Medulla oblongata (tissue), 1 donor: Measurements from ENCODE around the gene TRMT2A.
A peak's percentile ranks its signal among the peaks of the same experiment; 100 is the strongest.
"Not testable (repeated sequence)": the region's sequence is repeated elsewhere in the genome, so short reads cannot be mapped to it uniquely, and the experiment has no call there.

Source experiments
- DNase-seq: peaks from one replicate; pipeline ENCODE4 v3.0.0-alpha.2; 2015; ENCODE audit errors: extremely low spot score

The TRMT2A gene, protein sequence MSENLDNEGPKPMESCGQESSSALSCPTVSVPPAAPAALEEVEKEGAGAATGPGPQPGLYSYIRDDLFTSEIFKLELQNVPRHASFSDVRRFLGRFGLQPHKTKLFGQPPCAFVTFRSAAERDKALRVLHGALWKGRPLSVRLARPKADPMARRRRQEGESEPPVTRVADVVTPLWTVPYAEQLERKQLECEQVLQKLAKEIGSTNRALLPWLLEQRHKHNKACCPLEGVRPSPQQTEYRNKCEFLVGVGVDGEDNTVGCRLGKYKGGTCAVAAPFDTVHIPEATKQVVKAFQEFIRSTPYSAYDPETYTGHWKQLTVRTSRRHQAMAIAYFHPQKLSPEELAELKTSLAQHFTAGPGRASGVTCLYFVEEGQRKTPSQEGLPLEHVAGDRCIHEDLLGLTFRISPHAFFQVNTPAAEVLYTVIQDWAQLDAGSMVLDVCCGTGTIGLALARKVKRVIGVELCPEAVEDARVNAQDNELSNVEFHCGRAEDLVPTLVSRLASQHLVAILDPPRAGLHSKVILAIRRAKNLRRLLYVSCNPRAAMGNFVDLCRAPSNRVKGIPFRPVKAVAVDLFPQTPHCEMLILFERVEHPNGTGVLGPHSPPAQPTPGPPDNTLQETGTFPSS

DNA sequence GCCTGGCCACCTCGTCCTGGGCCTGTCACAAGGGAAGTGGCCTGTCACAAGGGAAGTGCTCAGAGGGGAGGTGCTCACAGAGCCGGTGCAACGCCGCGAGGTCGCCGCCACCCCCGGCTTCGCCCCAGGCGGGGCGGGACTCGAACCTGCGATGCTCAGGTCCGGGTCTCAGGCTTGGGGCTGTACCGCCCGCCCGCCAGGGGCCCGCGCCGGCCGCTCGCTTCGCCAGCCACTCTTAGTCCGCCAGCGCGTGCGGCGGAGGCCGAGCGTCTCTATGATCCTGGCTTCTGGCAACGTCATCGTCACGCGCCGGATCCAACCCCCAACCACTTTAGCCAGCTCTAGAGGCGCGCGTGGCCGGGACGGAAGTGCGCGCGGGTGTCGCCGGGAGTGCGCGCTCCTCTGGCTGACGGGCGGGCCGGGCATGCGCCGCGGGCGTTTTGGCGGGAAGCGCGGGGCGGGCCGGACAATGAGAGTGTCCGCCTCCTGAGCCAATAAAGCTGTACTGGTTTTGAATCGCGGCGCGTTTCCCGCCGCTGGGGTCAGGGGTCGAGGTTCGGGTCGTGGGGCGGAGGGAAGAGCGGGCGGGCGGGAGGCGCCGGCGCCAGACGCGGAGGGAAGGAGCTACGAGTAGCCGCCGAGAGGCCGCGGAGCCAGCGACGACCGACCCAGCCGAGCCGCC, at the start of gene TRMT2A:
Gene TRMT2A (minus strand): TSS at position 276 of the 682 bp plus-strand sequence. CDS start 320 bp downstream, outside the sequence.
- peak; percentile 97 for DNase-seq

DNA sequence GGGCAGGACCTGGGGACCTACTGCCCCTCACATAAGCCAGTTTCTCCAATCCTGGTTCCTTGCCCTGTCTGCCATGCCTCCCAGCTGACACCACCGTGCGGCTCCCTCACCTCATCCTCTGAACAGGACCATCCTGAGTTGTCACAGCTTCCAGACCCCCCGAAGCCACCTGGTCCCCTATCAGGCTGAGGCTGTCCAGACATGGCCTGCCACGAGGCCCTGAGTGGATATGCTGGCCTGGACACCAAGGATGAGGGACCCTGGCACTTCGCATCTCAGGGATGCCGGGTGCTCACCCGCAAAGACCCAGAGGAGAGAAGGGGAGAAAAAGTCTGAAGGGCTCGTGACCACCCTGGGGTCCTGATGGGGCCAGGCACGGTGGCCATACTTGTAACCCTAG, 49.7 kb upstream of the TRMT2A start:
- no peak for DNase-seq

DNA sequence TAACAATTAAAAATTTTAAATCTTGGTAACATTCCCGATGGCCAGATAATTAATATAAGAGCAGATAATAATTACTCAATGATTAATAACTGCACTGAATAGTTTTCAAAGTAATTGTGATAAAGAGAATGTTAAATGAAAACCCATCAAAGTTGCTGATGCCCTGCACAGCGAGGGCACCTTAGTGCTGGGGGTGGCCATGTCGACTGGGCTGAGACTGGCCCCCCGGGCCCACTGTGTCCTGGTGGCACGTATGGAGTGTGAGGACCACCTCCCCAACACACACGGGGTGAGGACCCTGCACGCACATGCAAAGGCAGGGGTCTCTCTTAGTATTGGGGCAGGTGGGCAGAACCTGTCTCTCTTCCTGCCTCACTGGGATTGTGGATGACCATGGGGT, 48.9 kb upstream of the TRMT2A start:
- DNase-seq, result no peak

- no peak for DNase-seq
Measured at GRCh38 chr22:20165421-20165820, 48.4 kb upstream of the TRMT2A start.

- no peak for DNase-seq
Measured at GRCh38 chr22:20164863-20165262, 47.8 kb upstream of the TRMT2A start.

- no peak for DNase-seq
Measured at GRCh38 chr22:20160041-20160440, 43.0 kb upstream of the TRMT2A start.

GRCh38 chr22:20159531-20159930, 42.5 kb upstream of the TRMT2A start:
- DNase-seq, result not testable (repeated sequence)

DNA sequence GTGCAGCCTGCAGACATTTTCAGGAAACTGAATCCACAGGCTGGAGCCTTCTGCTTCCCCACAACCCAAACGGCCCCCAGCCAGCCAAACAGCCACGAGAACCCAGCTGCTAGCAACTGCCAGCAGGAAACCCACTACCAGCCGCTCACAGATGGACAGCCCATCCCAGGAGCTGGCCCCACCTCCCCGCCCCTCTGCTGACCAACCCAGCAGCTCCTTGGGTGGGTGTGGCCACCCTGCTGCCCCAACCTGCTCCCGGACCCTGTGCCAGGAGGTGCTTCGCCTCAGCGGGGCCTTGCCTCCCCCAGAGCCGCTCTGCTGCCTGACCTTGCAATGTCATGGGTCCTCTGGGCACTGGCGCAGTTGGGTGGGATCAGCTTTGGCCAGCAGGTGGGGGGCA, 42.0 kb upstream of the TRMT2A start:
- no peak for DNase-seq

DNA sequence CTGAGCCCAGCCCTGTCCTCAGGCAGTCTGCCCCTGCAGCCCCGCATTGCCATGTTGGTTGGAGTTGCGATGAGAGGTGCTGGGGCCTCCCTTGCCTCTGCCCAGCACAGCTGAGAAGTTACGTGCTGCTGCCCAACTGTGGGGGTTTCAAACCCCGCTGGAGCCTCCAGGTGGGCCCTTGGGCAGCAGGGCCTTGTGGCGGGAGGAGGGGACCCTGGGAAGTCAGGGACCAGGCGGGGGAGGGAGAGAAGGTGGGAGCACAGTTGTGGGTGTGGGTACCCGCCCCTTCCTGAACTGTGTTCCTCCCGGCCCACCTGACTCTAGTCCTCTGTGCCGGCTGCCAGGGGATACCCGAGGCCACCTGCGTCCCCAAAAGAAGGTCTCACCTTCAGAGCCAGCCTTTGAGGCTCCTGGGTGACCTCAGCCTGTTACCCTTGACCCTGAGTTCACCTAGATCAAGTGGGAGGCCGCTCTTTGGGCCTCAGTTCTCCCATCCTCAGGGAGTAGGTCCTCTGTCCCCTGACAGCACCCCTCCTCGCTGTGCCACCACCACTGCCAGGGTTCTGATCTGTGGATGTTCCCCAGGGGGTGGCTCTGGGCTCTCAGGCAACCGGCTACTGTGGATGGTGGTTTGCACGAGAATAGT, 41.5 kb upstream of the TRMT2A start:
- no peak for DNase-seq

- DNase-seq, result no peak
Measured at GRCh38 chr22:20157430-20158183, 40.6 kb upstream of the TRMT2A start.

- peak; percentile 77 for DNase-seq
Measured at GRCh38 chr22:20156611-20157429, 39.8 kb upstream of the TRMT2A start.

DNA sequence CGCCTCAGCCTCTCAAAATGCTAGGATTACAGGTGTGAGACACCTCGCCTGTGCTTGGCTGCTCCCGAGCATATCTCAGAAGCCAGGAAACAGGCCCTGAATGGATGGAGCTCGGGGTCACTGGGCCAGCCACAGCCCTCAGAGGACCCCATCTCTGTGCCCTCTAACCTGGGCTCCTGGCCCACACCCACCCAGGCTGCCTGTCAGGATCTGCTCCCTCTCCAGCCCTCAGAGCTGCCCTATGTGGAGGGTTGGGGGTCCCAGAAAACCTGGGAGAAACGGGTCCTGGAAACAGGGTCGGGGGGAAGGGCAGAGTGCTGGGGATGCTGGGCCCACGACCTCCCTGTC, 39.0 kb upstream of the TRMT2A start:
- DNase-seq, result no peak

DNA sequence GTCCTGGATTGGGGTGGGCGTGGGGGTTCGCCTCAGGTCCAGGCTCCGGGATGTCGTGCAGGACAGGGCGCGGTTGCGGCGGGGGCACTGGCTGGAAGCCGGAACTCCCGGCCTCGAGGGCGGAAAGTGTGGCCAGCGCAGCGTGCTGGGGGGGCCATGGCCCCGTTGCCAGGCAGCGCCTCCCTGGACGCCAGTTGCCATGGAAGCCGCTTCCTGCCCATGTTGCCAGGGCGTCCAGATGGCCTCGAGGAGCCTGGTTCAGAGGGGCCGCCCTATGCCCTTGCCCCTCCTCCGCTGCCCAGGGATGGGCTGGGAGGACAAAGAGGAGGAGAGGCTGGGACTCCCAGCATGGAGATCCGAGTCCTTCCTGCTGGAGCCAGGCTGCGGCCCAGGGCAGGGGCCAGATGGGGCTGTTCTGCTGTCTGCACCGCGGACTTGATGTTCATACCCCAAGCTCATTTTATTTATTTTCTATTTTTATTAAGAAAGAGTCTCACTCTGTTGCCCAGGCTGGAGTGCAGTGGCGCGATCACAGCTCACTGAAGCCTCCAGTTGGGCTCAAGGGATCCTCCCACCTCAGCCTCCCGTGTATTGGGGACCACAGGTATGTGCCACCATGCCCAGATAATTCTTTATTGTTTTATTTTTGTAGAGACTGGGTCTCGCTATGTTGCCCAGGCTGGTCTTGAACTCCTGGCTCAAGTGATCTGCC, 38.5 kb upstream of the TRMT2A start:
- peak; percentile 63 for DNase-seq

- DNase-seq, result no peak
Measured at GRCh38 chr22:20154602-20155187, 37.7 kb upstream of the TRMT2A start.

- no peak for DNase-seq
Measured at GRCh38 chr22:20153945-20154344, 36.9 kb upstream of the TRMT2A start.

- DNase-seq, result no peak
Measured at GRCh38 chr22:20152464-20152890, 35.5 kb upstream of the TRMT2A start.

DNA sequence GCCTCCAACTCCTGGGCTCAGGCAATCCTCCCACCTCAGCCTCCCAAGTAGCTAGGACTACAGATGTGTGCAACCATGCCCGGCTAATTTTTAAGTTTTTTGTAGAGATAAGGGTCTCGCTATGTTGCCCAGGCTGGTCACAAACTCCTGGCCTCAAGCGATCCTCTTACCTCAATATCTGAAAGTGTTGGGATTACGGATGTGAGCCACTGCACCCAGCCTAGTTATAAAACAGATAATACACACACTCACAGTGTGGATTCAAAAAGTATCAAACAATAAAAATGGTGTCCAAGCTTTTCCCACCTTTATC, 34.2 kb upstream of the TRMT2A start:
- no peak for DNase-seq

DNA sequence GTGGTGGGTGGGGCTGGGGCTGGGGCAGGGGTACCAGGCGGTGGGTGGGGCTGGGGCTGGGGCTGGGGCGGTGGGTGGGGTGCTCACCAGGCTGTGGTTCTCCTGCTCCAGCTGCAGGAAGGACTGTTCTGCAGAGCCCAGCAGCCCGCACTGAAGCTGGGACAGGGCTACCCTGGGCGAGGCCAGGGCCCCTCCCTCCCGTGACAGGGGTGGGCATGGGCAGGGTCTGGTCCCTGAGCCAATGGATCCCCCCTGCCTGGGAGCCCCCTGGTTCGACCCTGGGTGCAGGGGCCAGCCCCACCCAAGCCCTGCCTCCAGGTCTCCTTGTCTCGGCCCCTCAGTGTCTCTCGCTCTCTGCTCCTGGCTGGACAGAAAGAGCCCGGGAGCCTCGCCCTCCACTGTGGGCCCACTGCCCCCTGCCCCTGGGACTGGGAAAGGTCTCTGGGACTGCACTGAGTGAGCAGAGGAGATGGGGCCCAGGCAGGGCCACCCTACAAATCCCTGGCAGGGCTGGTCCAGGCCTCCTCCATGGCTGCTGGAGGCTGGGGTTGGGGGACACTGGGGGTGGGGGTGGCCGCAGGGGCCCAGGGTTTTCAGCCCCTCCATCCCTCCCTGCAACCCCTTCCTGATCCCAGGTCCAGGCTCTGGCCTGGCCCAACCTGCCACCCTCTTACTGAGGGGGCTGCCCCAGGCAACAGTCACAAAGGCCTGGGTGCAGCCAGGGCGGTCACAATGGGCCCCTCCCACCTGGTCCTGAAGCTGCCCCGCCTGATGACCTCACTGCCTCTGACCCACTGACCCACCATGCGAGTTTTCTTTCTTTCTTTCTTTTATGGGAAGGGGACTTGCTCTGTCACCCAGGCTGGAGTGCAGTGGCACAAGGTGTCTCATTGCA, 33.6 kb upstream of the TRMT2A start, which contains the start of gene CCDC188:
Gene CCDC188 (minus strand): TSS at position 675 of the 895 bp plus-strand sequence. CDS start 69 bp downstream, at position 606.
- DNase-seq, result no peak
